Neuronal stem cell (in vitro differentiated cells): ENCODE data around the gene TAC1.

Experiments
- DNase-seq: peaks from one replicate; pipeline ENCODE4 v3.0.0-alpha.2; 2013; ENCODE audit warnings: low spot score
- H2AFZ ChIP-seq: one replicate; pipeline ENCODE4 v1.6.1; 2013; ENCODE audit warnings: mild to moderate bottlenecking, low read length, inconsistent platforms
- H2AK5ac ChIP-seq: 2 replicates; pipeline ENCODE4 v1.6.1; 2013; ENCODE audit warnings: low read depth, mild to moderate bottlenecking, inconsistent platforms, low read length, moderate library complexity, mixed read lengths
- H2BK120ac ChIP-seq: 2 replicates; pipeline ENCODE4 v1.6.1; 2013; ENCODE audit warnings: low read depth, mild to moderate bottlenecking, inconsistent platforms, low read length, moderate library complexity, mixed read lengths
- H2BK12ac ChIP-seq: one replicate; pipeline ENCODE4 v1.6.1; 2013; ENCODE audit warnings: low read length, inconsistent platforms
- H2BK15ac ChIP-seq: 2 replicates; pipeline ENCODE4 v1.6.1; 2013; ENCODE audit warnings: mild to moderate bottlenecking, low read length, inconsistent platforms, mixed read lengths
- H2BK5ac ChIP-seq: one replicate; pipeline ENCODE4 v1.6.1; 2013; ENCODE audit warnings: inconsistent platforms, mild to moderate bottlenecking, low read length, moderate library complexity
- H3K14ac ChIP-seq: one replicate; pipeline ENCODE4 v1.6.1; 2013; ENCODE audit warnings: low read length, inconsistent platforms
- H3K18ac ChIP-seq: 2 replicates; pipeline ENCODE4 v1.6.1; 2013; ENCODE audit warnings: low read length, inconsistent platforms
- H3K23ac ChIP-seq: 2 replicates; pipeline ENCODE4 v1.6.1; 2013; ENCODE audit warnings: low read depth, mild to moderate bottlenecking, mixed read lengths, low read length, inconsistent platforms; ENCODE audit not compliant: poor library complexity
- H3K27ac ChIP-seq: replicated peaks from 3 replicates; pipeline ENCODE4 v1.5.1; 2013; ENCODE audit warnings: low read length, inconsistent platforms
- H3K27me3 ChIP-seq, 3 experiments: 2 replicates each; pipeline ENCODE4 v1.6.1; 2013; ENCODE audit warnings: low read length in 3 of 3, mild to moderate bottlenecking in 2 of 3, inconsistent platforms in 1 of 3, low read depth in 1 of 3, mixed read lengths in 1 of 3, moderate library complexity in 1 of 3; ENCODE audit not compliant: control insufficient read depth in 3 of 3, insufficient read depth in 3 of 3
- H3K36me3 ChIP-seq, 2 donors: replicated peaks in 1 of 2; 2 replicates each; pipeline ENCODE4 v1.6.1; 2013; ENCODE audit warnings: low read length in 2 of 2; ENCODE audit not compliant: control insufficient read depth in 2 of 2, insufficient read depth in 2 of 2
- H3K4ac ChIP-seq: 2 replicates; pipeline ENCODE4 v1.6.1; 2013; ENCODE audit warnings: inconsistent platforms, mild to moderate bottlenecking, low read length, moderate library complexity
- H3K4me1 ChIP-seq, 2 donors: 1 replicate in 1 of 2; 2 replicates in 1 of 2; pipeline ENCODE4 v1.6.1; 2013; ENCODE audit warnings: low read length in 2 of 2, low read depth in 1 of 2; ENCODE audit not compliant: control insufficient read depth in 2 of 2, insufficient read depth in 1 of 2
- H3K4me2 ChIP-seq: one replicate; pipeline ENCODE4 v1.6.1; 2013; ENCODE audit warnings: mild to moderate bottlenecking, low read length, inconsistent platforms; ENCODE audit not compliant: insufficient read depth, poor library complexity, severe bottlenecking
- H3K4me3 ChIP-seq, 2 donors: 2 replicates each; pipeline ENCODE4 v1.5.1; 2013; ENCODE audit warnings: low read length in 2 of 2, mild to moderate bottlenecking in 2 of 2, inconsistent platforms in 1 of 2, moderate library complexity in 1 of 2
- H3K79me1 ChIP-seq: one replicate; pipeline ENCODE4 v1.6.1; 2013; ENCODE audit warnings: low read depth, mild to moderate bottlenecking, inconsistent platforms, low read length, moderate library complexity
- H3K9ac ChIP-seq: one replicate; pipeline ENCODE4 v1.6.1; 2013; ENCODE audit warnings: mild to moderate bottlenecking, low read depth, low read length, inconsistent platforms; ENCODE audit not compliant: poor library complexity
- H3K9me3 ChIP-seq, 2 donors: replicated peaks in 1 of 2; 2 replicates each; pipeline versions ENCODE3 to v1.6.1; 2013; ENCODE audit warnings: low read length in 2 of 2, mild to moderate bottlenecking in 2 of 2, inconsistent platforms in 1 of 2, low read depth in 1 of 2, mixed read lengths in 1 of 2, moderate library complexity in 1 of 2; ENCODE audit not compliant: control insufficient read depth in 2 of 2, insufficient read depth in 1 of 2
- H4K8ac ChIP-seq: one replicate; pipeline ENCODE4 v1.6.1; 2013; ENCODE audit warnings: low read depth, mild to moderate bottlenecking, inconsistent platforms, low read length, moderate library complexity
- H4K91ac ChIP-seq: one replicate; pipeline ENCODE4 v1.6.1; 2013; ENCODE audit warnings: low read length, low read depth, mild to moderate bottlenecking, inconsistent platforms; ENCODE audit not compliant: poor library complexity
- WGBS, 2 donors: extraction: QIAGEN DNeasy Blood & Tissue Kit; methylation state at CpG; one replicate each; pipeline ENCODE4 v1.1.7; 2013; ENCODE audit warnings: missing lambda C conversion rate in 2 of 2, mixed read lengths in 1 of 2; ENCODE audit not compliant: insufficient read length in 2 of 2, insufficient replicate concordance in 1 of 2; ENCODE audit errors: extremely low coverage in 2 of 2; 5-methylcytosine and 5-hydroxymethylcytosine counted together

The TAC1 gene

GRCh38 chr7:97734255-97734654 lies 2.4 kb downstream of the TAC1 start:
- Histone ChIP-seq H3K36me3 (no peaks in the 10 kb centered on the region), H3K4me2 (no peak overlapping the region), H3K4me1 (peaks cover 4 to 8% of the 10 kb centered on the region in 2 donors), H2BK12ac (no peak overlapping the region), H3K4me3 (no peak overlapping the region), H3K27me3 (peaks cover 10 to 71% (median 35%) of the 10 kb centered on the region in 3 experiments), H4K8ac (no peak overlapping the region), H3K9me3 (no peaks in the 10 kb centered on the region), H2AFZ (no peak overlapping the region), H3K23ac (no peak overlapping the region), H2BK5ac (no peak overlapping the region), H2BK15ac (no peak overlapping the region), H3K27ac (no peak overlapping the region), H2AK5ac (no peak overlapping the region), H3K4ac (no peak overlapping the region), H3K79me1 (no peaks in the 10 kb centered on the region), H3K9ac (no peak overlapping the region), H3K14ac (no peak overlapping the region), H2BK120ac (no peak overlapping the region), H3K18ac (no peak overlapping the region), H4K91ac (no peak overlapping the region)
- WGBS, 2 donors: no CpG with 5 or more reads among the region's 2 CpGs
- DNase-seq: no peak

GRCh38 chr7:97735075-97735474 lies 3.2 kb downstream of the TAC1 start:
- no peak for DNase-seq
- Histone ChIP-seq H3K27me3 (peaks cover 10 to 65% (median 35%) of the 10 kb centered on the region in 3 experiments), H3K4me1 (peaks cover 4 to 8% of the 10 kb centered on the region in 2 donors)

GRCh38 chr7:97748482-97748881 lies 16.6 kb downstream of the TAC1 start:
- Histone ChIP-seq H4K91ac (no peak overlapping the region), H2BK12ac (no peak overlapping the region), H3K23ac (no peak overlapping the region), H2AK5ac (no peak overlapping the region), H2AFZ (no peak overlapping the region), H3K4ac (no peak overlapping the region), H3K9me3 (no peaks in the 10 kb centered on the region), H4K8ac (no peak overlapping the region), H2BK5ac (no peak overlapping the region), H3K79me1 (no peaks in the 10 kb centered on the region), H3K36me3 (no peaks in the 10 kb centered on the region), H3K14ac (no peak overlapping the region), H3K18ac (no peak overlapping the region), H2BK15ac (no peak overlapping the region), H3K9ac (no peak overlapping the region), H2BK120ac (no peak overlapping the region), H3K4me3 (no peak overlapping the region), H3K4me1 (peaks cover 0 to 2% of the 10 kb centered on the region in 2 donors), H3K4me2 (no peak overlapping the region), H3K27me3 (no peaks in the 10 kb centered on the region), H3K27ac (no peak overlapping the region)
- DNase-seq: no peak

More at GRCh38 chr7:97735075-97735474, 3.2 kb downstream of the TAC1 start:
- no peak overlapping the region for H3K27ac ChIP-seq
- no peak overlapping the region for H3K4me2 ChIP-seq
- no peak overlapping the region for H4K91ac ChIP-seq
- no peak overlapping the region for H4K8ac ChIP-seq
- no peak overlapping the region for H3K9ac ChIP-seq
- H2BK12ac ChIP-seq: no peak overlapping the region
- no peak overlapping the region for H3K4me3 ChIP-seq
- no peaks in the 10 kb centered on the region for H3K79me1 ChIP-seq
- H3K23ac ChIP-seq: no peak overlapping the region
- no peak overlapping the region for H3K18ac ChIP-seq
- H3K4ac ChIP-seq: no peak overlapping the region
- no peak overlapping the region for H3K14ac ChIP-seq
- H2BK5ac ChIP-seq: no peak overlapping the region
- H2AFZ ChIP-seq: no peak overlapping the region
- no peaks in the 10 kb centered on the region for H3K9me3 ChIP-seq
- no peaks in the 10 kb centered on the region for H3K36me3 ChIP-seq
- no peak overlapping the region for H2BK15ac ChIP-seq
- no peak overlapping the region for H2BK120ac ChIP-seq
- WGBS, 2 donors: no CpG with 5 or more reads among the region's 3 CpGs
- no peak overlapping the region for H2AK5ac ChIP-seq

- no peak overlapping the region for H2BK5ac ChIP-seq
- no peak overlapping the region for H2BK120ac ChIP-seq
- H3K36me3 ChIP-seq: no peaks in the 10 kb centered on the region
- H4K8ac ChIP-seq: no peak overlapping the region
- H3K4me2 ChIP-seq: no peak overlapping the region
- no peak overlapping the region for H3K23ac ChIP-seq
- no peaks in the 10 kb centered on the region for H3K79me1 ChIP-seq
- no CpG with 5 or more reads among the region's 2 CpGs for WGBS, 2 donors
- no peak for DNase-seq
- H3K4me3 ChIP-seq: no peak overlapping the region
- H3K14ac ChIP-seq: no peak overlapping the region
- H4K91ac ChIP-seq: no peak overlapping the region
- no peak overlapping the region for H3K9ac ChIP-seq
- no peak overlapping the region for H2BK12ac ChIP-seq
- peaks cover 0 to 2% of the 10 kb centered on the region in 2 donors for H3K4me1 ChIP-seq
- H2AK5ac ChIP-seq: no peak overlapping the region
- H3K18ac ChIP-seq: no peak overlapping the region
- no peaks in the 10 kb centered on the region for H3K27me3 ChIP-seq
- no peak overlapping the region for H3K27ac ChIP-seq
- no peak overlapping the region for H2BK15ac ChIP-seq
- H3K9me3 ChIP-seq: no peaks in the 10 kb centered on the region
- no peak overlapping the region for H3K4ac ChIP-seq
- H2AFZ ChIP-seq: no peak overlapping the region
Observed at GRCh38 chr7:97751566-97751965, 19.7 kb downstream of the TAC1 start.
